Breast epithelium (tissue), 3 donors: ENCODE measurements around the gene GPR55.

ENCODE experiments used
- POLR2A ChIP-seq: fragments of 450-650 bp; IDR thresholded peaks from one replicate; pipeline ENCODE4 v1.6.1; 2016; ENCODE audit warnings: antibody characterized with exemption, mild to moderate bottlenecking, moderate library complexity
- POLR2AphosphoS5 ChIP-seq, 3 donors: sonication (generic); formaldehyde crosslinking; IDR thresholded peaks; one replicate each; pipeline ENCODE4 v1.6.1; 2017; ENCODE audit warnings: antibody characterized with exemption in 3 of 3
- TF ChIP-seq, protein P1 (sequence below), 3 donors: fragments of 450-650 bp; IDR thresholded peaks; one replicate each; pipeline ENCODE4 v1.5.1; 2016 to 2017; ENCODE audit warnings: antibody characterized with exemption in 3 of 3, mild to moderate bottlenecking in 3 of 3, moderate library complexity in 3 of 3

DNA sequence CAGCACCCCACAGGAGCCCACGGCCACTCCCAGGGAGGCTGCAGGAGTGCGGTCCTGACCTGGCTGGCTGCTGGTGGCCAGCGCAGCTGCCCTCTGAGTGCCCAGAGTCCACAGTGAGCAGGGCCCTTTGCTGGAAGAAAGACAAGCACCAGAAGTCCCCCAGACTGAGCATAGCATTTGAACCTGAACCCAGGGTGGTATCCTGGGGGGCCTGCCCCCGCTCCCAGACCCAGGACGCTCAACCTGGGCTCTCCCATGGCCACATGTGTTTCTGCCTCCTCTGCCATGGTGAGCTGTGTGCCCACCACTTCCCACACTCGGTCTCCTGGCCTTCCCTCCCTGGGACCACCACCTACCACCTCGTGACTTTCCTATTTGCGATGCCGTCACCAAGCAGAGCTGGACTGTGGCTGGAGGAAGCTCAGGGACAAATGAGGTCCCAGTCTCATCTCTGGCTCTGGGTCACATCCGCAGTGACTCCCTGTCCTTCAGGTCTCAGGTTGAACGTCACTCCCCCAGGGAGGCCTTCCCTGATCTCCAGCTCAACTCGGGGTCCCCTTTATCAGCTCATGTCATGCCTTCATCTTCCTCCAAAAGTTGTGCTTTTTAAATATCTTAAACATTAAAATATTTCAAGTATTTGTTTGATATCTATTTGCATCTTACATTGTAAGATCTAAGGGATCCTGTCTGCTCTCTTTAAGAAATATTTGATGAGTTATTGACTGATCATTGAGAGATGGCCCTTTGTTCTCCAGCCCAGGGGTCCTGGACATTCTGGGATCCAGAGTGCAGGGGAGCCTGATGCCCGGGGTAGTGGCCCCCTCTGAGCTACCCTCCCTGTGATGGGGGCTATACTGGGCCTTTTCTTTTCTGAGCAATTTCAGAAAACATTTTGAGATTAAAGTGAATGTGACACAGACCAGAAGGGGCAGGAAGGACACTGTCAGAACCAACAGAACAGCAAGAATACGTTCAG, 16.4 kb upstream of the GPR55 start:
- TF ChIP-seq, protein P1, sequence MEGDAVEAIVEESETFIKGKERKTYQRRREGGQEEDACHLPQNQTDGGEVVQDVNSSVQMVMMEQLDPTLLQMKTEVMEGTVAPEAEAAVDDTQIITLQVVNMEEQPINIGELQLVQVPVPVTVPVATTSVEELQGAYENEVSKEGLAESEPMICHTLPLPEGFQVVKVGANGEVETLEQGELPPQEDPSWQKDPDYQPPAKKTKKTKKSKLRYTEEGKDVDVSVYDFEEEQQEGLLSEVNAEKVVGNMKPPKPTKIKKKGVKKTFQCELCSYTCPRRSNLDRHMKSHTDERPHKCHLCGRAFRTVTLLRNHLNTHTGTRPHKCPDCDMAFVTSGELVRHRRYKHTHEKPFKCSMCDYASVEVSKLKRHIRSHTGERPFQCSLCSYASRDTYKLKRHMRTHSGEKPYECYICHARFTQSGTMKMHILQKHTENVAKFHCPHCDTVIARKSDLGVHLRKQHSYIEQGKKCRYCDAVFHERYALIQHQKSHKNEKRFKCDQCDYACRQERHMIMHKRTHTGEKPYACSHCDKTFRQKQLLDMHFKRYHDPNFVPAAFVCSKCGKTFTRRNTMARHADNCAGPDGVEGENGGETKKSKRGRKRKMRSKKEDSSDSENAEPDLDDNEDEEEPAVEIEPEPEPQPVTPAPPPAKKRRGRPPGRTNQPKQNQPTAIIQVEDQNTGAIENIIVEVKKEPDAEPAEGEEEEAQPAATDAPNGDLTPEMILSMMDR (IDR thresholded peaks at IDR 0.05): no peak
- TF ChIP-seq POLR2A: no peak
- TF ChIP-seq POLR2AphosphoS5 (IDR thresholded peaks at IDR 0.05): no peak
